H54 (cell line): ENCODE results near the gene ITGA5.

ENCODE experiments used
- DNase-seq: peaks from one replicate; pipeline ENCODE4 v3.0.0; 2011; ENCODE audit warnings: low spot score, mixed read lengths; ENCODE audit not compliant: insufficient read length
- FAIRE-seq: peaks from 3 replicates; lab custom pipeline; 2011; peaks lifted over from hg19 to GRCh38; lab: Jason Lieb, UNC
- POLR2A ChIP-seq: IDR thresholded peaks from 2 replicates; pipeline ENCODE4 v1.6.1; 2011; ENCODE audit warnings: low read depth, mild to moderate bottlenecking, low read length

ITGA5 gene

DNA sequence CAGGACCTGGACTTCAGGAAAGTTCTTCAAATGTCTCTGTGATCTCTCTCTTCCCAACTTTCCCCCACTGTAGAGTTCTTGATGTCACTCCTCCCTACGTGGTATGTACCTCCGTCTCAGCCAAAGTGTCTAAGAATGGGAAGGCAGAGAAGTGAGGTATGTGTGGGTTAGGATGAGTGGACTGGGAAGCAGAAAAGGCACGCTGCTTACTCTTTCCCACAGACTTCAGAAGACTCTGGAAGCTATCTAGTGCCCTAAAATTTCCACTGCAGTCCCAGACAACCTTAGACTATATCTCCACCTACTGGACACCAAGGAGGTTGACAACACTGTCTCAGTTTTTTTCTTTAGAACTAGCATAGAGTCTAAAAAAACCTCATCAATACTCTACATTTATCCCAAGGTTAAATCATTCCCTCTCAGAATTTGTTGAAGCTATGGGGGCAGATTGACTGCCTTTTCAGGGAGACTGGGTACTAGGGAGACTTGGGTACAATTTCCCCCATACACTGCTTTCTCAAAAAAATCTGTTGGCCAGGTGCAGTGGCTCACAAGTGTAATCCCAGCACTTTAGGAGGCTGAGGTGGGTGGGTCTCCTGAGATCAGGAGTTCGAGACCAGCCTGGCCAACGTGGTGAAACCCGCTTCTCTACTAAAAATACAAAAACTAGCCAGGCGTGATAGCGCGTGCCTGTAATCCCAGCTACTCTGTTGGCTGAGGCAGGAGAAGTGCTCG lies 20.6 kb upstream of the ITGA5 start:
- DNase-seq (no peak), FAIRE-seq (peak; percentile 96)
- no peak for TF ChIP-seq POLR2A

DNA sequence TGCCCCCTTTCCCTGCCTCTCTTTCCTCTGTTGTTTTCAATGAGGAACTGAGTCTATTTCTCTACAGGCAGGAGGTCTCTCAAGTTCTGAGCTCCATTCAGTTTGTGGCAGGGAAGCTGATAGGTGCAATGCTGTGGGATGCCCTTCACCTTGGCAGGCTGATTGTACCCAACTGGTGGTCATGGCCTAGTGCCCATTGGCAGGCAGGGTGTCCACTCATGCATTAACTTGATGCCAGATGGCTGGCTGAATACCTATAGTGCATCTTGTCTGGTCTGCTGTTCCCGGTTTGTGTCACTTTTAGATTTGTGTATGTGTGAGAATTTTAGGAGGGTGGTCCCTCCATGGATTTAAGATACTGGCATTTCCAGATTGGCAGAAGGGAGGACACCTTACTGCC lies 20.0 kb upstream of the ITGA5 start:
- peak; percentile 41 for FAIRE-seq
- DNase-seq = no peak
- TF ChIP-seq POLR2A = no peak

DNA sequence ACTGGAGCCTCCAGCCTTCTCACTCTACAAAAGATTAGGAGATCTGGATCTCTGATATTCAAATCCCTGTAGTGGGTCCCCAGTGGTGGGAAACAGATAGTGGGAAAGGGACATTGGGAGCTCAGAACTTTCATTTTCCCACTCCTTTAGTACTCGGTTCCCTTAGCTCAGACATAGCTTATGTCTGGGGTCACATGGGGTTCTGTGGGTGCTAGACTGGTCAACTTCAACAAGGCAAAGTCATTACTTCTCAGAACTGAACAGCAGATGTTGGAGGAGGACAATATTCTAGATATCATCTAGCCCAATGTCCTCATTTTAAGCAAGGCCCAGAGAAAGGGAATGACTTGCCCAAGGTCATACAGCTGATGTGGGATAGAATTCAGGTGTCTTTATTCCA lies 19.5 kb upstream of the ITGA5 start:
- DNase-seq (no peak), FAIRE-seq (no peak)
- no peak for TF ChIP-seq POLR2A

DNA sequence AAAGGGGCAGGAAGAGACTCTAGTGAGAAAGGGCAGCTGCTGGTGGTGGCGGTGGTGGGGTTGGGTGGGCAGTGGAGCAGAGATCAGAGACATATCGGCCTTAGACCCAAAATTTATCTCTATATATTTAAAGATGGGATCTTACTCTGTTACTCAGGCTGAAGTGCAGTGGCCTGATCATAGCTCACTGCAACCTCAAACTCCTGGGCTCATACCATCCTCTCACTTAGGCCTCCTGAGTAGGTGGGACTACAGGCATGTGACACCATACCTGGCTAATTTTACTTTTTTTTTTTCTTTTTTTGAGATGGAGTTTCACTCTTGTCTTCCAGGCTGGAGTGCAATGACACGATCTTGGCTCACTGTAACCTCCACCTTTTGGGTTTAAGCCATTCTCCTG lies 18.6 kb upstream of the ITGA5 start:
- DNase-seq = no peak
- TF ChIP-seq POLR2A = no peak
- FAIRE-seq = no peak

DNA sequence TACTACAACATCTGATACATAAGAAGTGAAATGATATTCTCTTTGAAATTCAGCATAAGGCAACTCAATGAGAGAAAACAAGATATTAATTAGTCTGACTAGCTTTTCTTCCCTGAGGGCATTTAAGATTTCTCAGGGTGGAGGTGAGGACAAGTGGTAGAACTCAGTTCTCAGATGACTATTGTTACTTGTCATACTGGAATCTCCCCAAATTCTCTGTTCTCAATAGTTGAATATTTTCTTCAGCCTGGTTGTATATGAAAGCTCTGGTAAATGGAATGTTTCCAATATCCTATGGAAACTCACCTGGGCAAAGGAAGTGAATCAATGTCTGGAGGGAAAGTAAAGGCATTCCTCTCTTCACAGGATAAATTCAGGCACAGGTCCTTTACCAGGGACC lies 18.2 kb upstream of the ITGA5 start:
- DNase-seq = no peak
- TF ChIP-seq POLR2A = no peak
- FAIRE-seq = no peak

DNA sequence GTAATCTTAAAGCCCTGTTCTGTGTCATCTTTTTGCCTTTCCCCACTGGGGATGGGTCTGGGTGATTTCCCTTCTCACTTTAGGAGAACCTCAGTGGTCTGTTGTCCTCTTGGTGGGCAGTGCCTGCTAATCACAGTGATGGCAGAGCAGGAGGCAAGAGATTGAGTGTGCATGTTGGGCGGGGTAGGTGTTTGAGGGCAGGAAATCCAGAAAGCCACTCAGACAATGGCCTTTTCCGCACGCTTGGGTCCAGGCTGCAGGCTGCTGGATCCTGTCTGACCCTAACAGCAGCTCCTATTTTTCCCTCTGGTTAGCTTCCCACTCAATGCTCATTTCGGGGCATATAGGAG lies 13.7 kb upstream of the ITGA5 start:
- DNase-seq (no peak), FAIRE-seq (no peak)
- no peak for TF ChIP-seq POLR2A

DNA sequence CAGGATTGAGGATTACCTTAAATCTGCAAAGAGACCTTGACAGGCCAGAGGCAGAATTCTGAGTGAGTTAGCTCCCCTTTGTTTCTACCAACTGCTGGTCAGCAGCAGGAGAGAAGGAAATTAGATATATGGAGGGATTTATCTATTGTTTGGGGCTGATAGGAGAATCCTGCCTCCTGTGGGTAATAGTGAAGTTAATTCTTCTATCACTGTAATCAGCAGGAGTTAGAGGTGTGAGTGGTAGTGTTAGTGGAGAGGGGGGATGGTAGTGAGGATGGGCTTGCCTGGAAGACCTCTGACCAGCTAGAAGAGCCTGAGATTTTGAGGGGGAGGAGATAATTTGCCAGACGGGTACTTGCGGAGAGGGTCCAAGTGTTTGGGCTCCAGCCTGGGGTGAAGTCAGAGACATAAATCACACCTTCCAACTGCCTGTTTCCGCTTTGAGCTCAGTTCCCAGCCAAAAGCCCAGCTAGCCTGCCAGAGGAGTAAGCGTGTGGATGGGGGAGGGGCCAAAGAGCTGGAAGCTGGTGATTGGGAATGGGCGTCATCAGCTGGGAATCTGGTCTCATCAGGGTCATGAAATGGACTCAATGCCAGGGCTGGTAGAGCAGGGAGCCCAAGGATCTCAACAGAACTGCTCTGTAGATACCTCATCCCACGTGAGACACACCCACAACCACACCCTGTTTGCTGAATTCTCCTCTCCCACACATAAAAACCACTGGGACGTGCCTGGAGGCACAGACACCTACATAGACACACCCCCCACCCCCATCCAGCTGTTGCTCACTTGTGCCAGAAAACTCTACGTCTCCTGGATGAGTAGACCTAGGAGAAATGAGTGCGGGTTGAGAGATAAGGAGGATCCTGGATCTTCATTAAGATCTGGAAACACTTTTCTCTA lies 13.1 kb upstream of the ITGA5 start:
- DNase-seq (no peak), FAIRE-seq (peak; percentile 92)
- TF ChIP-seq POLR2A = no peak

DNA sequence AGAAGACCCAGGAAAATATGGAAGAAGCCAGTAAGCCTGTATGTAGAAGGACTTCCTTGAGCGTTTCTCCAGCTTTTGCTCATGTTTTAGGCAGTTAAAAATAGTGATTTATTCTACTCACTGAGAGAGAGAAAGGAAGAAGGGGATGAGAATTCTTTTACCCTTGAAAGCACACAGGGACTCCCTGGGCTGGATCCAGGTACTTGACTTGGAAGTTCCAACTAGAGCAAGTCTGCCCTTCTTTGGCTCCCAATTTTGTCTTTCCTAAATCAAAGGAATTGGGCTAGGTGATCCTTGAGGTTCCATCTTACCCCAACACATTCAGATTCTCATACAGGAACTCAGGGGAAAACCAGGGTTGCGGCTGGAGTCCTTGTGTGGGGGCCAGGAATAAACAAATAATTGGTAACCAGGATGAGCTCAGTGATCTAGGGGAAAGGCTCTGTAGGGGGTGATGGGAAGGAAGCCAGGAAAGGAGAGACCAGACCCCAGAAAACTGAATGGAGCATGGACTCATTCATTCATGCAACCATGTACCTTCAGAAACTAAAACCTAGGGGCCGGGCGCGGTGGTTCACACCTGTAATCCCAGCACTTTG lies 11.5 kb upstream of the ITGA5 start:
- FAIRE-seq (no peak), DNase-seq (no peak)
- no peak for TF ChIP-seq POLR2A

DNA sequence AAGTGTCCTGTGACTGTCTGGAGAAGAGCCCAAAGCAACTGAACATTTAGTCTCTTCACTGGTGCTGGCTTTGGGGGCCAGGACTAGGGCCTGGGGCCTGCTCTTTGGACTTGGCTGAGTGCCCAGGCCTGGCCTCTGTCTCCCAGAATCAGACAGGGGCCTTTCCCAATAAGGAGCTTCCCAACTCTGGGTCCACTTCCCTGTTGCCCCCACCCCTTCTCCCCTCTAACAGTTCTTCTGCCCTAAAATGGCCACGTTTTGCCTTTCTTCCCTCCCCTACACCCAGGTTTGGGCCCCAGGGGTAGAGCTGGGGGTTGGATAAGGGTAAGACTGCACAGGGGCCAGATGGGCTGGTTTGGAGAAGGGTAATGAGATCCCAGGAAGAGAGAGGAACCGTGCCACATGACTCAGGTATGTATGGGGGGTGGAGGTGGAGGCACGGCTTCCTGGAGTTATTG lies 10.0 kb upstream of the ITGA5 start:
- FAIRE-seq = no peak
- no peak for DNase-seq
- TF ChIP-seq POLR2A = no peak

DNA sequence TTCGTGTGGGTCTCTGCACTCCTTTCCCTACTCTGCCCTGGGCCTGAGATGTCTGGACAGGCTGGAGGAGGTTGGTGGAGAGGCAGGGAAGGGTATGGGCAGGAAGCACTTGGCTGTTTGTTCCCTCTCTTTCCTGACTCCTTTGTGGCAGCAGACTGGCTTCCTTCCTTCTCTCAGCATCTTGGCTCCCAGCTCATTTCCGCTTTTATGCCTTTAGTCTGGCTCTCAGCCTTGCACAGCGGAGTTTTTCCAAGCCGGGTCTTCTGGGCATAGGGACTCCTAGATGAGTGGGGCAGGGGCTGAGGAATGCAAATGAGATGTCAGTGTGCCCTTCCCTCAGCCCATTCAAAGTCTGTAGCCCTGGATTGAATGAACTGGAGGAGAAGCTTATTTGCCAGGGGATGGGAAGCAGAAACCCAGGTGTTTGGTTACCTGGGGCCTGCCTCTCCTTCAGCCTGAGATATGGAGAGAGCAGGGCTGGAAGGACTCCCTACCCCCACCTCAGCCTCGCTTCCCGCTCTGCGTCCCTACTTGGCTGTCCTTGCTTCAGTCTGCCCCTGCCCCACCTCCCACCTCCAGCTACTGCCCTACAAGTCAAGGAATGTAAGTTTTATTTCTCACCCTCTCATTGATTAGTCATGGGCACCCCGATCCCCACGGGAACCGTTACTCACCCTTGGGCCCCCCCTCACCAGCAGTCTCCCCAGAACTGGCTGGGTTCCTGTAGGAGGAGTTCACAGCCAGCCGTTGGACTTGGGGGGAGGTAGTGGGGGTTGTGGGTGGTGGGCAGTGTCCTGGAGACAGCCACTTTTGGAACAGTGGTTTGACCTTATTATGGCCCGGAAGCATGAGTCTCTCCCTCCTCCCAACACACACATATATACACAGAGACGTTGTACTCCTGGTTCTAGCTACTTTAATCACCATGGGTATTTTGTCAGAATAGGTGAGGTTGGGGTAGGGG lies 9.3 kb upstream of the ITGA5 start:
- FAIRE-seq (peak; percentile 45), DNase-seq (peak; percentile 70)
- no peak for TF ChIP-seq POLR2A

DNA sequence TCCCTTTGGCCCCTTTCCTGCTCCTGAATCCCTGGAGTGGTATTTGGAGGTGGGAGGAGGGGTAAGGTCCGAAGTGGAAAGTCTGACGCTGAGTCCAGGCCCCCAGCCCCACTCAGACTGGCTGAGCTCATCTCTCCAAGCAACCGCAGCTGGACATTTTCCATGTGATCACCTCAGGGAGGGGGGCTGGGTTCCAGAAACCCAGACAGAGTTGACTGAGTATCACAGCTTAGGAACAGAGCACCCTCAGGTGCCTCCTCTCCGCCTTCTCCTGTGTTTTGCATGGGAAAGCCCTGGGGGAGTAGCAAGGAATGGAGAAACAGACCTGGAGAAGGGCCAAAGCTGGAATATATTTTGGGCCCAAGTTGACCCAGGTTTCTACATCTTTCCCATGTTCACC lies 8.0 kb upstream of the ITGA5 start:
- FAIRE-seq (no peak), DNase-seq (no peak)
- no peak for TF ChIP-seq POLR2A

DNA sequence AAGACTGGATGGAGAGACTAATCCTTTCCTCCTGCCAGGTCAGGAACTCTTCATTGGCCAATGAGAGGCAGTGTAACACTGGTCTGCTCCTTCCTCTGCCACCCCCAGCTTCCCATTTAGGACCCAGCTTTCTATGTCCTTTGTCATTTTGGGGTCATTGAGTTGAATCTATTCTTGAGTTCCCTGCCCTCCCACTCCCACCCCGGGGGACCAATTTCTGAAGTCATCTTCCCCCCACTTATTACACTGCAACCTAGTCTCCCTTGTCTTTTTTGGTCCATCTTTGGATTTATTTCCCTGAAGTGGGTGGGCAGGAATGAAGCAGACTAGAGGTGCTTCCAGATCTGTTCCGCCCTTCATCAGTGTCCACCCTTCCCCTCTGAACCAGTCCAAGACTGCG lies 7.6 kb upstream of the ITGA5 start:
- DNase-seq = no peak
- no peak for TF ChIP-seq POLR2A
- FAIRE-seq = no peak

DNA sequence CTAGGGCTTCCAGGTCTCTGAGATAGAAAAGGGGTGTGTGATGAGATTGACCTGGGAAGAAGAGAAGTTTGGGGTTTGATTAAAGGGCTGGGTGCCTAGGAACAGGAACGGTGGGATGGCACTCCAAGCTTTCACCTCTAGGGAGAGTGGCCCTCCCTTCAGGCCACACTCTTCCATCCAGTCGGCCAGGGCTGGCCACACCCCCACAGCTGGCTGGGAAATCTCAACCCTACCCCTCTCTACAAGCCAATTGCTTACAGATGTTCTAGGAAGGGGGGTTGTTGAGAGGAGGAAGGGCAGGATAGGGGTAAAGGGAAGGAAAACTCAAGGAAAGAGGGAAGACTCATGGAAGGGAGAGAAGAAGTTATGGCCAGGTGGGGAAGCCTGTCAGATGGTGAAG lies 6.6 kb upstream of the ITGA5 start:
- FAIRE-seq (no peak), DNase-seq (no peak)
- TF ChIP-seq POLR2A = no peak
